SJCRH30 (cell line): ENCODE measurements around the gene GFAP. TPM values are rescaled to one million over a fixed set of nuclear protein-coding genes. Genes with fewer than 3 reads are reported as not detected.

Experiments used
- DNase-seq, 2 experiments: peaks; one replicate each; pipeline ENCODE4 v3.0.0-alpha.2; 2015 to 2020
- H3K27ac ChIP-seq: fragments of 250-450 bp; sonication (Bioruptor Pico); 2 replicates; pipeline ENCODE4 v1.5.1; 2020; ENCODE audit warnings: mild to moderate bottlenecking, moderate library complexity
- H3K27me3 ChIP-seq: fragments of 250-450 bp; sonication (Bioruptor Pico); 2 replicates; pipeline ENCODE4 v1.5.1; 2020; ENCODE audit warnings: mild to moderate bottlenecking, moderate library complexity
- H3K36me3 ChIP-seq: fragments of 250-450 bp; sonication (Bioruptor Pico); 2 replicates; pipeline ENCODE4 v1.5.1; 2020; ENCODE audit warnings: mild to moderate bottlenecking, moderate library complexity
- H3K4me1 ChIP-seq: fragments of 250-450 bp; sonication (Bioruptor Pico); 2 replicates; pipeline ENCODE4 v1.5.1; 2020; ENCODE audit warnings: mild to moderate bottlenecking, moderate library complexity
- H3K4me3 ChIP-seq: fragments of 250-450 bp; sonication (Bioruptor Pico); 2 replicates; pipeline ENCODE4 v1.5.1; 2020; ENCODE audit warnings: mild to moderate bottlenecking, moderate library complexity
- H3K9me3 ChIP-seq: fragments of 250-450 bp; sonication (Bioruptor Pico); replicated peaks from 2 replicates; pipeline ENCODE4 v1.5.1; 2020; ENCODE audit warnings: mild to moderate bottlenecking, moderate library complexity
- total RNA-seq: library from RNA; depleted of rRNA; stranded (reverse); fragments of >200 nt; shearing (Covaris generic); gene quantifications from 2 replicates; pipeline ENCODE4 v1.2.3, GENCODE V29; 2014

The GFAP gene
- total RNA-seq, 1 experiment from 2014 or later, result 0.14 TPM

GRCh38 chr17:44940317-44940716, 25.0 kb upstream of the GFAP start:
- peaks cover 57% of the 10 kb centered on the region for H3K36me3 ChIP-seq
- no peak for DNase-seq
- no peaks in the 10 kb centered on the region; the same call in 1 of the 2 replicates for H3K9me3 ChIP-seq
- 0 out of 2 replicates have a peak, but pooled peaks cover 3% of the 10 kb centered on the region for H3K4me1 ChIP-seq
- H3K4me3 ChIP-seq, result no peak overlapping the region
- no peaks in the 10 kb centered on the region for H3K27me3 ChIP-seq
- no peak overlapping the region for H3K27ac ChIP-seq

DNA sequence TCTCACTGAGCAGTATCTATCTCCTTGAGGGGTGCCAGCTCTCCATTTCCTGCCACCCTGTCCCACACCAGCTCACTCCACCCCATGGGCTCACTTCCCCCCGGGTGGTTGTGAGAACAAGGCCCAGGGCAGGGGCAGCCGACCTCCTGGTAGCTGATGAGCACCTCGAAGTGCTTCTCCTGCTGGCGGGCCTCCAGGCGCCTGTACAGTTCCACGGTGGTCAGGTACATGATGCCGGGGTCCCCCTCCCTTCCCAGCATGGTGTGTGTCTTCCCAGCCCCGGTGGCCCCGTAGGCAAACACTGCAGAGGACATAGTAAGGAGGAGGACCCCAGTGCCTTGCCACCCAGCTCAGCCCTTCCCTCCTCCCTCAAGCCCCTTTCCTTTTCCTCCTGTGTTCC, 19.8 kb upstream of the GFAP start:
- no peaks in the 10 kb centered on the region for H3K4me1 ChIP-seq
- peaks cover 83% of the 10 kb centered on the region for H3K36me3 ChIP-seq
- no peak overlapping the region for H3K4me3 ChIP-seq
- H3K27ac ChIP-seq, result no peak overlapping the region
- no peaks in the 10 kb centered on the region; the same call in 1 of the 2 replicates for H3K9me3 ChIP-seq
- H3K27me3 ChIP-seq, result no peaks in the 10 kb centered on the region
- DNase-seq, result no peak

- Histone ChIP-seq H3K9me3 (no peaks in the 10 kb centered on the region; the same call in 1 of the 2 replicates), H3K36me3 (peaks cover 87% of the 10 kb centered on the region), H3K27ac (no peak overlapping the region), H3K4me3 (no peak overlapping the region), H3K4me1 (no peaks in the 10 kb centered on the region), H3K27me3 (no peaks in the 10 kb centered on the region)
- DNase-seq, result no peak
Measured at GRCh38 chr17:44934745-44935105, 19.4 kb upstream of the GFAP start.

- peaks cover 89% of the 10 kb centered on the region for H3K36me3 ChIP-seq
- H3K4me3 ChIP-seq, result no peak overlapping the region
- peaks cover 5% of the 10 kb centered on the region for H3K4me1 ChIP-seq
- DNase-seq, result no peak
- no peaks in the 10 kb centered on the region; the same call in 1 of the 2 replicates for H3K9me3 ChIP-seq
- H3K27ac ChIP-seq, result no peak overlapping the region
- no peaks in the 10 kb centered on the region for H3K27me3 ChIP-seq
Measured at GRCh38 chr17:44933824-44934744, 18.8 kb upstream of the GFAP start.

- Histone ChIP-seq H3K27ac (no peak overlapping the region), H3K9me3 (no peaks in the 10 kb centered on the region), H3K27me3 (no peaks in the 10 kb centered on the region), H3K4me1 (peaks cover 5% of the 10 kb centered on the region), H3K36me3 (peaks cover 87% of the 10 kb centered on the region), H3K4me3 (no peak overlapping the region)
- DNase-seq, result no peak
Measured at GRCh38 chr17:44932787-44933097, 17.4 kb upstream of the GFAP start.

DNA sequence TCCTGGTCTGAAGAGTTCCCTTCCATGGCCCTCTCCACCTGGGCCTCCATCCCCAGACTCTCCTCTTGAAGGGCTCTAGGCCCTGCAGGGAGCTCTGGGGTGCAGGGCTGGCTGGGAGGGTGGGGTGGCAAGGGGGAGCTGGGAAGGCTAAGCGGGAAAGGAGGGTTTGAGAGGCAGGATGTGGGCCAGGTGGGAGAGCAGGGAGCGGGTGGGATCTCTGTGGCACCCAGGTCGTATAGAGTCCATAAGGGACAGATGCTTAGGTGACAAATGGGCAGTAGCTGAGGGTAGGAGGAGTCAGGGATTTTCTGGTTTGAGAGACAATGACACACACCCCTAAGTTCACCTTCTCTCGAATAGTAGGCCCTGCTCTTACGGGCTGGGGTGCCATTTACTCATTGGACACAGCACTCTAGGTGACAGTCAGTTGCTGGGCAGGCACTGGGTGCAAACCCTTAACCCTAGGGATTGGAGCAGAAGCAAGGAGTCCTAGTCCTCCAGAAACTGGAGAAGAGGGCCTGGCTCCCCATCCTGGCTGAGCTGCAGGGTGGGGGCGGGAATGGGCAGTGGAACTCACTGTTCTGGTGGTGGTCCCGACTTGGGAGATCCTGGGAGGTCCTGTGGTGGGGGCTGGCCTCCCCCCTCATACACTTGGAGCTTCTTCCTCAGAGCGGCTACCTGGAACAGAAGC, 16.9 kb upstream of the GFAP start:
- peaks cover 87% of the 10 kb centered on the region for H3K36me3 ChIP-seq
- no peak for DNase-seq
- no peak overlapping the region for H3K4me3 ChIP-seq

GRCh38 chr17:44931376-44931775, 16.1 kb upstream of the GFAP start:
- no peak for DNase-seq
- Histone ChIP-seq H3K4me3 (no peak overlapping the region), H3K27me3 (no peaks in the 10 kb centered on the region), H3K9me3 (no peaks in the 10 kb centered on the region), H3K4me1 (peaks cover 5% of the 10 kb centered on the region), H3K36me3 (peaks cover 91% of the 10 kb centered on the region), H3K27ac (no peak overlapping the region)

More for the DNA sequence above, 16.9 kb upstream of the GFAP start:
- Histone ChIP-seq H3K9me3 (no peaks in the 10 kb centered on the region), H3K27ac (no peak overlapping the region), H3K27me3 (no peaks in the 10 kb centered on the region), H3K4me1 (peaks cover 5% of the 10 kb centered on the region)

- no peak overlapping the region for H3K4me3 ChIP-seq
- no peak for DNase-seq
- H3K36me3 ChIP-seq, result peaks cover 88% of the 10 kb centered on the region
- H3K9me3 ChIP-seq, result no peaks in the 10 kb centered on the region
- H3K4me1 ChIP-seq, result peaks cover 5% of the 10 kb centered on the region
- no peak overlapping the region for H3K27ac ChIP-seq
- no peaks in the 10 kb centered on the region for H3K27me3 ChIP-seq
Measured at GRCh38 chr17:44930667-44931066, 15.4 kb upstream of the GFAP start.

- no peak overlapping the region for H3K4me3 ChIP-seq
- peaks cover 77% of the 10 kb centered on the region for H3K36me3 ChIP-seq
- DNase-seq, result peak; percentile 80 to 84
- H3K4me1 ChIP-seq, result peaks cover 5% of the 10 kb centered on the region
- H3K27me3 ChIP-seq, result no peaks in the 10 kb centered on the region
- H3K9me3 ChIP-seq, result no peaks in the 10 kb centered on the region
- no peak overlapping the region for H3K27ac ChIP-seq
Measured at GRCh38 chr17:44928950-44929720, 13.8 kb upstream of the GFAP start.

- Histone ChIP-seq H3K27me3 (no peaks in the 10 kb centered on the region), H3K9me3 (no peaks in the 10 kb centered on the region), H3K4me1 (peaks cover 7% of the 10 kb centered on the region), H3K36me3 (peaks cover 67% of the 10 kb centered on the region), H3K4me3 (no peak overlapping the region), H3K27ac (no peak overlapping the region)
- DNase-seq, result no peak
Measured at GRCh38 chr17:44928136-44928535, 12.8 kb upstream of the GFAP start.

DNA sequence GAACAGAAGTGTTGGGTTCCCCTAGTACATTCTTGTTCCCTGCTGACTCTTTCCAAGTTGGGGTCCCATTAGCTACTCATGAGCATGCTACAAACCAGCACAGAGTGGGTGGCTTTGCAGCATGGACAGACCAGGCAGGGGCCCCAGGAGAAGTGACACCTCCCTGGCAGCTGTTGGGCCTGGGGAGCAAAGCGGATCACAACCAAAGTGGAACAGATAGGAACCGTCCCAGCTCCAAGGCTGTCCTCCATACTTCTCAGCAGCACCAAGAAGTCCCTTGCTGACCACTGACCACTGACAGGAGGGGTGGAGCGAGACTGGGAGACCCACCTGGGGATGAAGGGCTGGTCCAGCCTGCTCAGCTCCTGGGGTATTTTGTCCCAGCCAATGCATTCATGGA, 12.4 kb upstream of the GFAP start:
- H3K9me3 ChIP-seq, result no peaks in the 10 kb centered on the region
- peaks cover 63% of the 10 kb centered on the region for H3K36me3 ChIP-seq
- H3K27ac ChIP-seq, result no peak overlapping the region
- H3K4me1 ChIP-seq, result peaks cover 12% of the 10 kb centered on the region
- H3K4me3 ChIP-seq, result no peak overlapping the region
- H3K27me3 ChIP-seq, result no peaks in the 10 kb centered on the region
- no peak for DNase-seq

- peaks cover 56% of the 10 kb centered on the region for H3K36me3 ChIP-seq
- peaks cover 12% of the 10 kb centered on the region for H3K4me1 ChIP-seq
- DNase-seq, result no peak
- no peaks in the 10 kb centered on the region for H3K9me3 ChIP-seq
- H3K27me3 ChIP-seq, result no peaks in the 10 kb centered on the region
- H3K4me3 ChIP-seq, result no peak overlapping the region
- no peak overlapping the region for H3K27ac ChIP-seq
Measured at GRCh38 chr17:44926821-44927525, 11.7 kb upstream of the GFAP start.

- Histone ChIP-seq H3K4me3 (no peak overlapping the region), H3K9me3 (no peaks in the 10 kb centered on the region), H3K27me3 (no peaks in the 10 kb centered on the region), H3K36me3 (peaks cover 46% of the 10 kb centered on the region), H3K27ac (no peak overlapping the region), H3K4me1 (peaks cover 12% of the 10 kb centered on the region)
- no peak for DNase-seq
Measured at GRCh38 chr17:44925731-44926697, 10.7 kb upstream of the GFAP start.
